ENCODE data around the gene ACBD7.

ACBD7 gene

GRCh38 chr10:15088428-15089261 lies at the start of gene ACBD7:
Gene ACBD7, minus strand, starts transcription at chr10:15088776. Its CDS starts 48 bp downstream, at chr10:15088728.
- peak; percentile 53 for DNase-seq

- DNase-seq: no peak
These were observed 49.1 kb upstream of the ACBD7 start for GRCh38 chr10:15137636-15138035.

GRCh38 chr10:15137036-15137359 lies 48.4 kb upstream of the ACBD7 start:
- no peak for DNase-seq

GRCh38 chr10:15136129-15137035 lies 47.8 kb upstream of the ACBD7 start:
- DNase-seq: no peak

- DNase-seq: no peak
These were observed 42.8 kb upstream of the ACBD7 start for GRCh38 chr10:15131330-15131729.

GRCh38 chr10:15124908-15125307 lies 36.3 kb upstream of the ACBD7 start:
- DNase-seq: no peak

- no peak for DNase-seq
These were observed 35.6 kb upstream of the ACBD7 start for GRCh38 chr10:15124190-15124589.

- DNase-seq: no peak
These were observed 35.2 kb upstream of the ACBD7 start for GRCh38 chr10:15123749-15124184.

GRCh38 chr10:15122477-15123030 lies 34.0 kb upstream of the ACBD7 start:
- no peak for DNase-seq

GRCh38 chr10:15121707-15122106 lies 33.1 kb upstream of the ACBD7 start:
- no peak for DNase-seq

GRCh38 chr10:15120523-15120922 lies 31.9 kb upstream of the ACBD7 start:
- no peak for DNase-seq

- DNase-seq: no peak
These were observed 30.0 kb upstream of the ACBD7 start for GRCh38 chr10:15118615-15119014.

GRCh38 chr10:15116225-15116624 lies 27.6 kb upstream of the ACBD7 start:
- no peak for DNase-seq

- no peak for DNase-seq
These were observed 25.2 kb upstream of the ACBD7 start for GRCh38 chr10:15113766-15114165.

- no peak for DNase-seq
These were observed 24.1 kb upstream of the ACBD7 start for GRCh38 chr10:15112657-15113056.

- peak; percentile 6 for DNase-seq
These were observed 17.9 kb upstream of the ACBD7 start for GRCh38 chr10:15106352-15107013.

- DNase-seq: no peak
These were observed 14.9 kb upstream of the ACBD7 start for GRCh38 chr10:15103513-15103912.

GRCh38 chr10:15099886-15100285 lies 11.3 kb upstream of the ACBD7 start:
- no peak for DNase-seq

GRCh38 chr10:15097011-15097812 lies 8.6 kb upstream of the ACBD7 start, which contains the start of gene RPP38:
Gene RPP38, plus strand, starts transcription at chr10:15097355. Its CDS starts 5,960 bp downstream, at chr10:15103315.
- peak; percentile 76 for DNase-seq

- DNase-seq: no peak
These were observed 8.1 kb upstream of the ACBD7 start for GRCh38 chr10:15096661-15097010.

GRCh38 chr10:15092855-15093408 lies 4.4 kb upstream of the ACBD7 start:
- no peak for DNase-seq

GRCh38 chr10:15091418-15091817 lies 2.8 kb upstream of the ACBD7 start:
- DNase-seq: no peak

Data from DMS 273 treated with DMSO at 0.1 percent for 48 hours (cell line).